Naive thymus-derived CD4-positive, alpha-beta T cell (primary cell): Measurements from ENCODE around the gene ALG11. TPM values are rescaled to one million over a fixed set of nuclear protein-coding genes. Genes with fewer than 3 reads are reported as not detected.

Experiments used
- ATAC-seq: fragments of 150-1000 bp; cut with Tn5 transposase; 2 replicates; pipeline ENCODE4 v1.10.0; 2021; ENCODE audit warnings: mild to moderate bottlenecking, moderate library complexity
- CTCF ChIA-PET: fragments of 350-600 bp; sonication (Branson Sonifier 250); formaldehyde crosslinking; loops from one replicate; lab custom pipeline; 2021; ENCODE audit warnings: antibody characterized with exemption; lab: Charles Lee
- POLR2A ChIA-PET: fragments of 350-600 bp; sonication (Branson Sonifier 250); formaldehyde crosslinking; loops from one replicate; lab custom pipeline; 2021; ENCODE audit warnings: antibody characterized with exemption, inconsistent platforms; lab: Charles Lee
- DNase-seq, 9 donors: peaks; one replicate each; pipeline versions ENCODE4 v3.0.0 to v3.0.0-alpha.2; 2020 to 2022; ENCODE audit warnings: mixed read lengths in 1 of 9
- H3K27ac ChIP-seq: one replicate; pipeline ENCODE4 v1.7.0; 2013; ENCODE audit warnings: mild to moderate bottlenecking, low read depth, low read length, moderate library complexity
- H3K27me3 ChIP-seq, 2 donors: one replicate each; pipeline ENCODE4 v1.7.0; 2013; ENCODE audit warnings: low read length in 2 of 2, mild to moderate bottlenecking in 2 of 2, moderate library complexity in 2 of 2; ENCODE audit not compliant: control insufficient read depth in 2 of 2, insufficient read depth in 2 of 2
- H3K36me3 ChIP-seq, 3 experiments: 1 replicate in 2 of 3; 2 replicates in 1 of 3; pipeline ENCODE4 v1.7.0; 2013; ENCODE audit warnings: low read length in 3 of 3, mild to moderate bottlenecking in 3 of 3, moderate library complexity in 1 of 3; ENCODE audit not compliant: insufficient read depth in 3 of 3, control insufficient read depth in 2 of 3
- H3K4me1 ChIP-seq, 2 donors: one replicate each; pipeline ENCODE4 v1.7.0; 2013; ENCODE audit warnings: low read length in 2 of 2, mild to moderate bottlenecking in 2 of 2, moderate library complexity in 1 of 2; ENCODE audit not compliant: control insufficient read depth in 2 of 2, insufficient read depth in 2 of 2
- H3K4me3 ChIP-seq: 2 replicates; pipeline ENCODE4 v1.7.0; 2013; ENCODE audit warnings: mild to moderate bottlenecking, low read length
- H3K9me3 ChIP-seq, 3 experiments: 1 replicate in 2 of 3; 2 replicates in 1 of 3; pipeline ENCODE4 v1.7.0; 2013; ENCODE audit warnings: low read length in 3 of 3; ENCODE audit not compliant: control insufficient read depth in 2 of 3
- H3K27ac Mint-ChIP-seq, 9 donors: one replicate each; pipeline ENCODE4 v1.8.0; 2020 to 2022; ENCODE audit warnings: mixed read lengths in 9 of 9, mild to moderate bottlenecking in 8 of 9, moderate library complexity in 5 of 9, inconsistent platforms in 2 of 9
- H3K27me3 Mint-ChIP-seq, 5 donors: one replicate each; pipeline ENCODE4 v1.8.0; 2021 to 2022; ENCODE audit warnings: mixed read lengths in 5 of 5, mild to moderate bottlenecking in 1 of 5
- H3K36me3 Mint-ChIP-seq, 5 donors: one replicate each; pipeline ENCODE4 v1.8.0; 2020 to 2022; ENCODE audit warnings: mixed read lengths in 5 of 5, mild to moderate bottlenecking in 3 of 5, inconsistent platforms in 1 of 5
- H3K4me1 Mint-ChIP-seq, 7 donors: one replicate each; pipeline ENCODE4 v1.8.0; 2020 to 2022; ENCODE audit warnings: mixed read lengths in 7 of 7, mild to moderate bottlenecking in 3 of 7, inconsistent platforms in 1 of 7
- H3K4me3 Mint-ChIP-seq, 10 donors: one replicate each; pipeline ENCODE4 v1.8.0; 2020 to 2022; ENCODE audit warnings: mild to moderate bottlenecking in 10 of 10, mixed read lengths in 10 of 10, moderate library complexity in 6 of 10, inconsistent platforms in 2 of 10
- H3K9me3 Mint-ChIP-seq, 11 donors: one replicate each; pipeline ENCODE4 v1.8.0; 2020 to 2022; ENCODE audit warnings: mixed read lengths in 11 of 11, mild to moderate bottlenecking in 4 of 11, inconsistent platforms in 1 of 11, moderate library complexity in 1 of 11
- intact Hi-C, 2 donors: fragments of 100-400 bp; cut with micrococcal nuclease; formaldehyde crosslinking; loops; one replicate each; pipeline ENCODE4 v1.15.1; 2023
- polyA plus RNA-seq, 2 donors: library from polyadenylated mRNA; unstranded; fragments of 300-500 nt; fragmentation: Illumina TruSeq; gene quantifications; one replicate each; pipeline ENCODE4 v1.2.3, GENCODE V29; 2021
- total RNA-seq, 6 experiments: library from RNA in 5 of 6; stranded (reverse) in 5 of 6; gene quantifications; 1 replicate in 5 of 6; 2 replicates in 1 of 6; pipeline ENCODE4 v1.2.3 and lab custom pipeline; 2021 to 2026

ALG11 gene
- total and polyA plus RNA-seq, 7 experiments from 2014 or later: 22.6 to 45.6 (median 31.7) TPM

DNA sequence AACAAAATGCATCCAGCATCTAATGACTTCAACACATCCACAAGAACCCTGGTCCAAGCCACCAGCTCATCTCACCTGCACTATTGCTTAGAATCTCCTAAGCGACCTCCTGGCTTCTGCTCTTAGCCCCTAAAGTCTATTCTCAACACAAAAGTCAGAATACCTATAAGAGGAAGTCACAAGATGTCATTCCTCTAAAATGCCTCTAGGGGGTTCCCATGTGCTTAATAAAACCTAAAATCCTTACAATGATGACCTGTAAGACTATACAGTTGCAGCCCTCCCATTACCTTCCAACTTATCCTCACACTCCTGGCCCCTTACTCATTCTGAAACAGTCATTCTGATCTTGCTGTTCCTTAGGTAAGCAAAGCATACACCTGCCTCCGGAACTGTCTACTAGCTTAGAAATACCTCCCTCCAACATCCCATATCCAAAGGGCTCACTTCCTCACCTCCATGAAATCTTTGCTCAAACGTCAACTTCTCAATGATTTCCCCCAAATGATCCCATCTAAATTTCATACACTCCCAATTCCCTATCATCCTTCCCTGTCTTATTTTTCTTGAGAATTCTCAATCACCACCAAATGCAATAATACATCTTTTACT, 11.0 kb upstream of the ALG11 start:
- no peak overlapping the region for H3K27ac Mint-ChIP-seq
- H3K27me3 Mint-ChIP-seq: peaks cover 0 to 35% (median 4%) of the 10 kb centered on the region in 5 donors
- no peaks in the 10 kb centered on the region for H3K9me3 Mint-ChIP-seq

DNA sequence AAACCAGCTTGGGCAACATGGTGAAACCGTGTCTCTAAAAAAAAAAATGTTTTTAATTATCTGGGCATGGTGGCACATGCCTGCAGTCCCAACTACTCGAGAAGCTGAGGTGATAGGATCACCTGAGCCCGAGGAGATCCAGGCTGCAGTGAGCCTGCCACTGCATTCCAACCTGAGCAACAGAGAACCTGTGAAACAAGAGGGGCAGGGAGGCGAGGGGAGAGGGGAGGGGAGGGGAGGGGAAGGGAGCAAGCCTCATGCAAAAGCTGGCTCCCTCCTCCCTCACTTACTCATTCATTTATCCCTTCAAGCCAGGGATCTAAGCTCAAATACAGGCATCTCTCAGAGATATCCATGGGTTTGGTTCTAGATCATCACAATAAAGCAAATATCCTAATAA, 9.8 kb upstream of the ALG11 start:
- ChIA-PET CTCF (interaction anchor here (0.6 to 1.3 kb wide), 3 partner anchors 29 to 614 kb away, joined by 3 to 8 read pairs (median 4); no protein-coding TSS in a partner anchor), POLR2A (no interaction called here)
- DNase-seq: no peak
- no peak for ATAC-seq
- H3K27me3 ChIP-seq: no peaks in the 10 kb centered on the region
- no peak overlapping the region for H3K27ac ChIP-seq
- intact Hi-C loops: loop anchor here in 1 of 2 donors (5.0 kb wide), 1 partner anchor 235 kb away; no protein-coding TSS in a partner anchor
- no peaks in the 10 kb centered on the region for H3K4me1 ChIP-seq
- Mint-ChIP-seq H3K27ac (no peak overlapping the region), H3K4me3 (no peak overlapping the region), H3K4me1 (peaks cover 0 to 7% (median 4%) of the 10 kb centered on the region in 7 donors), H3K9me3 (no peaks in the 10 kb centered on the region), H3K27me3 (peaks cover 0 to 28% (median 4%) of the 10 kb centered on the region in 5 donors), H3K36me3 (no peaks in the 10 kb centered on the region)
- H3K9me3 ChIP-seq: no peaks in the 10 kb centered on the region
- no peaks in the 10 kb centered on the region for H3K36me3 ChIP-seq
- no peak overlapping the region for H3K4me3 ChIP-seq

More for the DNA sequence above, 11.0 kb upstream of the ALG11 start:
- Histone ChIP-seq H3K4me1 (no peaks in the 10 kb centered on the region), H3K27ac (no peak overlapping the region), H3K9me3 (no peaks in the 10 kb centered on the region), H3K27me3 (no peaks in the 10 kb centered on the region), H3K4me3 (no peak overlapping the region), H3K36me3 (no peaks in the 10 kb centered on the region)
- no peak overlapping the region for H3K4me3 Mint-ChIP-seq
- CTCF ChIA-PET: interaction anchor here (0.7 to 1.4 kb wide), 6 partner anchors 26 to 237 kb away, joined by 3 to 8 read pairs (median 4); no protein-coding TSS in a partner anchor
- ATAC-seq: peak; percentile 83
- POLR2A ChIA-PET: interaction anchor here (0.7 kb wide), 1 partner anchor 106 kb away, joined by 5 read pairs; no protein-coding TSS in a partner anchor
- peak in 6 of 9 donors; percentile 16 to 49 (median 38) for DNase-seq
- intact Hi-C loops: loop anchor here (1.0 to 5.0 kb wide), 6 partner anchors 11 to 449 kb away; partner anchors contain the start of genes ALG11 (in 2 of the 2) and VPS36 (in 1 of the 2)
- H3K4me1 Mint-ChIP-seq: peaks cover 0 to 7% (median 4%) of the 10 kb centered on the region in 7 donors
- H3K36me3 Mint-ChIP-seq: no peaks in the 10 kb centered on the region

DNA sequence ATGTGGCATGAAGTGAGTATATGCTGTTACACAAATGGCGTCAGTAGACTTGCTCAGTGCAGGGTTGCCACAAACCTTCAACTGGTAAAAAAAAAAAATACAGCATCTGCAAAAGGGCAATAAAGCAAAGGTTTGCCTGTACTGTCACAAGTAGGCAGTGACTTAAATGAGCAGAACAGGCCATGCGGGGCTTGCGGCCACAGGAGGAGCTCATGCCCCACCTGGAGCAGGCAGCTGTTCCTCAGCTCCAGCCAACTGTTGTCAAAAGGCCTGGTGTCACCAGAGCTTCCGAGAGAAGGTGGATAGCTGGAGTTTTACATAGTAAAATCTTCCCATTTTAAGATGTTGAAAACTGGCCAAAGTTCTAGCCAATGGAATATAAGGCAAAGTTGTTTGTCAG, 8.7 kb upstream of the ALG11 start:
- H3K36me3 Mint-ChIP-seq: no peaks in the 10 kb centered on the region
- no peak for DNase-seq
- no peak for ATAC-seq
- H3K4me1 Mint-ChIP-seq: peaks cover 0 to 7% (median 4%) of the 10 kb centered on the region in 7 donors
- POLR2A ChIA-PET: no interaction called here
- Histone ChIP-seq H3K4me3 (no peak overlapping the region), H3K27me3 (no peaks in the 10 kb centered on the region), H3K9me3 (no peaks in the 10 kb centered on the region), H3K27ac (no peak overlapping the region), H3K4me1 (no peaks in the 10 kb centered on the region), H3K36me3 (no peaks in the 10 kb centered on the region)
- no peak overlapping the region for H3K27ac Mint-ChIP-seq
- H3K27me3 Mint-ChIP-seq: peaks cover 0 to 27% (median 5%) of the 10 kb centered on the region in 5 donors
- intact Hi-C loops: loop anchor here in 1 of 2 donors (5.0 kb wide), 1 partner anchor 234 kb away; no protein-coding TSS in a partner anchor
- CTCF ChIA-PET: interaction anchor here (0.7 to 1.3 kb wide), 2 partner anchors 29 to 40 kb away, joined by 3 read pairs; no protein-coding TSS in a partner anchor
- no peaks in the 10 kb centered on the region for H3K9me3 Mint-ChIP-seq
- H3K4me3 Mint-ChIP-seq: no peak overlapping the region

DNA sequence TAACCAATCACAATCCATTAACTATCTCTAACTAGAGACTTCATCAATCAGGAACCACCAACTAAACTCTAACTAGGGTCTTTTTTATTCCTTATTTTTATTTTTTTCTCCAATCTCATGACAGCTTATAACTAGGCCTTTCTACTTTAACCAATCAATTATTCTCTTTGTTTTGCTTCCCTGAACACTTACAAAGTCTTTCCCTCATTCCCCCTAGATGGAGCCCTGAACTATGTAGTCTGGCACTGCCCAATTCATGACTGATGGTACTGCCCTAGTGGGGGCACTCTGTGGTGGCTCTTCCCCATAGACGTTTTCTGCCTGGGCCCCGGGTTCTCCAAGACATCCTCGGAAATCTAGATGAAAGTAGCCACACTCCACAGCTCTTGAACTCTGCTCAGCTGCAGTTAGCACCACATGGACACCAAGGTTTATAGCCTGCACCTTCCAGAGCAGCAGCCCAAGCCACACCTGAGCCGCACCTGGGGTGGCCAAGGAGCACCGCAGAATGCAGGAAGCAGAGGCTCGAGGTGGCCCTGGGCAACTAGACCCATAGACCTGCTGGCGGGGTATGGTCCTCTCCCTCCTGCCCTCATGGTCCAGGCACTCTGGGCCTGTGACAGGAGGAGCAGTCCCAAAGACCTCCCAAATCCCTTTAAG, 7.6 kb upstream of the ALG11 start:
- ChIA-PET POLR2A (no interaction called here), CTCF (interaction anchor here (1.3 kb wide), 1 partner anchor 30 kb away, joined by 3 read pairs; no protein-coding TSS in a partner anchor)
- peaks cover 3 to 33% (median 8%) of the 10 kb centered on the region in 5 donors for H3K27me3 Mint-ChIP-seq
- H3K27me3 ChIP-seq: no peaks in the 10 kb centered on the region
- H3K4me1 Mint-ChIP-seq: peaks cover 0 to 7% (median 4%) of the 10 kb centered on the region in 7 donors
- H3K9me3 ChIP-seq: no peaks in the 10 kb centered on the region
- H3K36me3 ChIP-seq: no peaks in the 10 kb centered on the region
- H3K4me3 Mint-ChIP-seq: no peak overlapping the region
- no peaks in the 10 kb centered on the region for H3K9me3 Mint-ChIP-seq
- H3K27ac ChIP-seq: no peak overlapping the region
- ATAC-seq (no peak), DNase-seq (no peak)
- H3K4me3 ChIP-seq: no peak overlapping the region
- intact Hi-C loops: loop anchor here in 1 of 2 donors (5.0 kb wide), 1 partner anchor 233 kb away; no protein-coding TSS in a partner anchor
- H3K36me3 Mint-ChIP-seq: no peaks in the 10 kb centered on the region
- H3K4me1 ChIP-seq: no peaks in the 10 kb centered on the region
- no peak overlapping the region for H3K27ac Mint-ChIP-seq

DNA sequence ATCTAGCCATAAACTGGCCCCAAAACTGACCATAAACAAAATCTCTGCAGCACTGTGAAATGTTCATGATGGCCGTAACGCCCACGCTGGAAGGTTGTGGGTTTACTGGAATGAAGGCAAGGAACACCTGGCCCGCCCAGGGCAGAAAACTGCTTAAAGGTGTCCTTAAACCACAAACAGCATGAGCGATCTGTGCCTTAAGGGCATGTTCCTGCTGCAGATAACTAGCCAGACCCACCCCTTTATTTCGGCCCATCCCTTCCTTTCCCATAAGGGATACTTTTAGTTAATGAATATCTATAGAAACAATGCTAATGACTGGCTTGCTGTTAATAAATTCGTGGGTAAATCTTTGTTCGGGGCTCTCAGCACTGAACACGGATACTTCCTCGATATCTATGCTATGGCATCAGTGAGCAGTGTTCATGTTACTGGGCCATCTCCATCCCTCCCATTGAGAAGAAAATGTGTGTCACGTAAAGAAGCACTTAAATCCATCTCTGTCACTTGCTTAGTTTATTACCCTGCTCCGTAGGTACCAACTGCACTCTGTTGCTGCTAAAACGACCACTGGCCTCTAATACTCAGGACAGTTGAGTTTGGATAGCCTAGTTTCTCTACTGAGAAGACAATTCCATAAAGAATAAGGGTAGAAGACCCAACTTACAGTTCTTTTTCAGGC, 6.2 kb upstream of the ALG11 start:
- ATAC-seq: no peak
- H3K27ac ChIP-seq: no peak overlapping the region
- H3K27ac Mint-ChIP-seq: no peak overlapping the region
- no peaks in the 10 kb centered on the region for H3K36me3 Mint-ChIP-seq
- POLR2A ChIA-PET: no interaction called here
- CTCF ChIA-PET: interaction anchor here (1.1 kb wide), 1 partner anchor 161 kb away, joined by 3 read pairs; the partner anchor contains the start of gene TMEM272
- H3K9me3 ChIP-seq: no peaks in the 10 kb centered on the region
- no peaks in the 10 kb centered on the region for H3K36me3 ChIP-seq
- peaks cover 3 to 14% (median 8%) of the 10 kb centered on the region in 7 donors for H3K4me1 Mint-ChIP-seq
- H3K9me3 Mint-ChIP-seq: no peaks in the 10 kb centered on the region
- H3K4me3 Mint-ChIP-seq: no peak overlapping the region
- peaks cover 12 to 42% (median 20%) of the 10 kb centered on the region in 5 donors for H3K27me3 Mint-ChIP-seq
- intact Hi-C loops: no loop called here
- peaks cover 0 to 2% of the 10 kb centered on the region in 2 donors for H3K4me1 ChIP-seq
- H3K4me3 ChIP-seq: no peak overlapping the region
- H3K27me3 ChIP-seq: no peaks in the 10 kb centered on the region
- no peak for DNase-seq

DNA sequence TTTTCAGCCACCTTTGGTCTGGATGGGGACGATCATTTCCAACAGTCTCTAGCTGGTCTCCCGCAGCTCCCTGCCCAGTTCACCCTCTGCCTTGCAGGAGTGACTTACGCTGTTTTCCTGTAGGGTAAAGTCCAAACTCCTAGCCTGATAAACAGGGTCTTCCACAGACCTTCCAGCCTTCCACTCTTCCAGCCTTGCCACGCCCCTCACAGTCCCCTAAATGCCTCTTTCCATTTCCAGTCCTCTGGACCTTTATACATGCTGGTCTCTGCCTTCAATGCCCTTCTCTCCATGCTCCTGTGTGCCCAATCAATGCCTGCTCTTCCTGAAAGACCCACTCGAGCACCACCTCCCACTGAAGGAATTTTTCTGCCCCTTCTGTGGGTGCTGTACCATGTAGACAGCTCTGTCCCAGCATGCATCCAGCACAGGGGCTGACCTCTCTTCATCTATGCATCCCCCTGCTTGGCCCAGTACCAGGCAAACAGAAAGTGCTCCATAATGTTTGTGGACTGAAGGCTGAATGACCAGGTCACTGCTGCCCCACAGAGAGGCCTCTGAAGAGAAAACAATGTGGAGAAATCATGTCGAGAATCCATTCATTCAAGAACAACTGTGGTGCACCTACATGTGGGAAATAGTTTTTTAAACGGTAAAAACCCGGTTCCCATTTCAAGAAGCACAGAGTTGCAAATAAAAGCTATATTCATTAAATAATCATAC, 5.5 kb upstream of the ALG11 start:
- H3K4me1 Mint-ChIP-seq: peaks cover 5 to 13% (median 8%) of the 10 kb centered on the region in 7 donors
- DNase-seq (no peak), ATAC-seq (no peak)
- Histone ChIP-seq H3K36me3 (peaks cover 0 to 2% (median 0%) of the 10 kb centered on the region in 3 experiments), H3K27me3 (no peaks in the 10 kb centered on the region), H3K9me3 (no peaks in the 10 kb centered on the region), H3K4me3 (no peak overlapping the region), H3K4me1 (peaks cover 0 to 4% of the 10 kb centered on the region in 2 donors), H3K27ac (no peak overlapping the region)
- H3K9me3 Mint-ChIP-seq: no peaks in the 10 kb centered on the region
- H3K27me3 Mint-ChIP-seq: peaks cover 14 to 44% (median 23%) of the 10 kb centered on the region in 5 donors
- H3K4me3 Mint-ChIP-seq: no peak overlapping the region
- intact Hi-C loops: no loop called here
- CTCF ChIA-PET: interaction anchor here (1.1 kb wide), 1 partner anchor 162 kb away, joined by 3 read pairs; the partner anchor contains the start of gene TMEM272
- POLR2A ChIA-PET: no interaction called here
- no peak overlapping the region for H3K27ac Mint-ChIP-seq
- H3K36me3 Mint-ChIP-seq: no peaks in the 10 kb centered on the region
